SK-N-SH treated with all-trans-retinoic acid at 6 μM for 48 hours (cell line): ENCODE measurements around the gene SLC30A3.

Experiments used
- CREB5 ChIP-seq: fragments of 250-450 bp; sonication (Bioruptor Pico); IDR thresholded peaks from 2 replicates; pipeline ENCODE4 v1.5.1; 2020; ENCODE audit warnings: low read depth, mild to moderate bottlenecking, moderate library complexity
- ISL1 ChIP-seq: fragments of 250-450 bp; sonication (Bioruptor Pico); IDR thresholded peaks from 2 replicates; pipeline ENCODE4 v2.1.2; 2022; ENCODE audit warnings: mild to moderate bottlenecking, moderate library complexity
- OSR1 ChIP-seq: fragments of 250-450 bp; sonication (Bioruptor Pico); IDR thresholded peaks from 2 replicates; pipeline ENCODE4 v1.8.0; 2022; ENCODE audit warnings: moderate library complexity, mild to moderate bottlenecking, inconsistent platforms
- PATZ1 ChIP-seq: fragments of 250-450 bp; sonication (Bioruptor Pico); IDR thresholded peaks from 2 replicates; pipeline ENCODE4 v1.8.0; 2020; ENCODE audit warnings: mild to moderate bottlenecking, moderate library complexity, borderline replicate concordance
- RARB ChIP-seq: fragments of 250-450 bp; sonication (Bioruptor Pico); IDR thresholded peaks from 2 replicates; pipeline ENCODE4 v1.8.0; 2021; ENCODE audit warnings: mild to moderate bottlenecking, moderate library complexity
- TCF4 ChIP-seq: fragments of 250-450 bp; sonication (Bioruptor Pico); IDR thresholded peaks from 2 replicates; pipeline ENCODE4 v1.8.0; 2021; ENCODE audit warnings: mild to moderate bottlenecking, moderate library complexity, borderline replicate concordance
- ZFP30 ChIP-seq: fragments of 450-650 bp; formaldehyde crosslinking; IDR thresholded peaks from 2 replicates; pipeline ENCODE4 v1.5.0; 2022; ENCODE audit warnings: mild to moderate bottlenecking, moderate library complexity
- ZNF565 ChIP-seq: fragments of 450-650 bp; formaldehyde crosslinking; conservative IDR thresholded peaks from 2 replicates; pipeline ENCODE4 v1.5.0; 2020; ENCODE audit warnings: low read depth, mild to moderate bottlenecking, moderate library complexity
- ZNF70 ChIP-seq: fragments of 450-650 bp; formaldehyde crosslinking; IDR thresholded peaks from 2 replicates; pipeline ENCODE4 v1.5.0; 2020; ENCODE audit warnings: mild to moderate bottlenecking, moderate library complexity

DNA sequence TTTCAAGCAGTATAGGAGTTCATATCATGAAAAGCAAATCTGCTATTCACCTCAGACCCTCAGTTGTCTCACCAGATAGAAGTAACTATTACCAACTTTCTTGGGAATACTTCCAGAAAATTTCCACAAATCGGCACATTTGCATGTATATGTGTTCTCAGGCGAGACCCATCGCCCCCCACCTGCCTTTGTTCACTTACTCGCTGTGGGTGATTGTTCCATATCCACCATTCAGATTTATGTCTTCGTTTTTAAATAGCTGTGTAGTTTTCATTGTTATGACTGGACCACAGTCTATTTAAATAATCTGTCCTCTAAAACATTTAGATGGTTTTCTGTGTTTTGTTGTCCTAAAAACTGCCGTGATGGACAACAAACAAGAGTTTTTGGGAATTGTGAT lies 22.6 kb upstream of the SLC30A3 start:
- no peak for TF ChIP-seq ZFP30 (CRISPR knock-in tag)
- no peak for TF ChIP-seq ISL1 (CRISPR knock-in tag)
- no peak for TF ChIP-seq ZNF70 (CRISPR knock-in tag)
- TF ChIP-seq PATZ1, result no peak
- no peak for TF ChIP-seq RARB (CRISPR knock-in tag)
- no peak for TF ChIP-seq ZNF565 (CRISPR knock-in tag)
- TF ChIP-seq OSR1 (CRISPR knock-in tag), result no peak
- TF ChIP-seq TCF4, result no peak
- TF ChIP-seq CREB5, result no peak
